Measurements from ENCODE around the gene C12orf54.
"Not testable (repeated sequence)": the region's sequence is repeated elsewhere in the genome, so short reads cannot be mapped to it uniquely, and the experiment has no call there.

The C12orf54 gene

GRCh38 chr12:48512855-48513254, 30.6 kb downstream of the C12orf54 start:
- TF ChIP-seq, protein P1, sequence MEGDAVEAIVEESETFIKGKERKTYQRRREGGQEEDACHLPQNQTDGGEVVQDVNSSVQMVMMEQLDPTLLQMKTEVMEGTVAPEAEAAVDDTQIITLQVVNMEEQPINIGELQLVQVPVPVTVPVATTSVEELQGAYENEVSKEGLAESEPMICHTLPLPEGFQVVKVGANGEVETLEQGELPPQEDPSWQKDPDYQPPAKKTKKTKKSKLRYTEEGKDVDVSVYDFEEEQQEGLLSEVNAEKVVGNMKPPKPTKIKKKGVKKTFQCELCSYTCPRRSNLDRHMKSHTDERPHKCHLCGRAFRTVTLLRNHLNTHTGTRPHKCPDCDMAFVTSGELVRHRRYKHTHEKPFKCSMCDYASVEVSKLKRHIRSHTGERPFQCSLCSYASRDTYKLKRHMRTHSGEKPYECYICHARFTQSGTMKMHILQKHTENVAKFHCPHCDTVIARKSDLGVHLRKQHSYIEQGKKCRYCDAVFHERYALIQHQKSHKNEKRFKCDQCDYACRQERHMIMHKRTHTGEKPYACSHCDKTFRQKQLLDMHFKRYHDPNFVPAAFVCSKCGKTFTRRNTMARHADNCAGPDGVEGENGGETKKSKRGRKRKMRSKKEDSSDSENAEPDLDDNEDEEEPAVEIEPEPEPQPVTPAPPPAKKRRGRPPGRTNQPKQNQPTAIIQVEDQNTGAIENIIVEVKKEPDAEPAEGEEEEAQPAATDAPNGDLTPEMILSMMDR (IDR thresholded peaks at IDR 0.05; ENCODE audit: insufficient read depth, low read depth, low read length, missing control alignments), result no peak
- DNase-seq (ENCODE audit: low read depth), result no peak
- no peak overlapping the region for H3K4me3 ChIP-seq (ENCODE audit: low read length)

DNA sequence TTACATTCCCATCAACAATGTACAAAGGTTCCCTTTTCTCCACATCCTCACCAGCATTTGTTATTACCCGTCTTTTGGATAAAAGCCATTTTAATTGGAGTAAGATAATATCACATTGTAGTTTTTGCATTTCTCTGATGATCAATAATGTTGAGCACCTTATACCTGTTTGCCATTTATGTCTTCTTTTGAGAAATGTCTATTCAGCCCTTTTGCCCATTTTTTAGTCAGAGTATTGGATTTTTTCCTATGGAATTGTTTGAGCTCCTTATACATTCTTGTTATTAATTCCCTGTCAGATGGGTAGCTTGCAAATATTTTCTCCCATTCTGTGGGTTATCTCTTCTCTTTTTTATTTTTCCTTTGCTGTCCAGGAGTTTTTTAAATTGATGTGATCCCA, 32.4 kb downstream of the C12orf54 start:
- no peak for DNase-seq (ENCODE audit: low read depth)
- TF ChIP-seq, protein P1 (IDR thresholded peaks at IDR 0.05; ENCODE audit: insufficient read depth, low read depth, low read length, missing control alignments), result no peak
- no peak overlapping the region for H3K4me3 ChIP-seq (ENCODE audit: low read length)

- DNase-seq (ENCODE audit: low read depth); H3K4me3 ChIP-seq (ENCODE audit: low read length): not testable (repeated sequence)
Observed at GRCh38 chr12:48520381-48520780, 38.1 kb downstream of the C12orf54 start.

GRCh38 chr12:48525332-48525731, 43.0 kb downstream of the C12orf54 start, which contains the start of gene OR8S1:
Gene OR8S1 (plus strand): TSS chr12:48525632. CDS start chr12:48525632, 0 bp downstream.
- no peak for DNase-seq (ENCODE audit: low read depth)

DNA sequence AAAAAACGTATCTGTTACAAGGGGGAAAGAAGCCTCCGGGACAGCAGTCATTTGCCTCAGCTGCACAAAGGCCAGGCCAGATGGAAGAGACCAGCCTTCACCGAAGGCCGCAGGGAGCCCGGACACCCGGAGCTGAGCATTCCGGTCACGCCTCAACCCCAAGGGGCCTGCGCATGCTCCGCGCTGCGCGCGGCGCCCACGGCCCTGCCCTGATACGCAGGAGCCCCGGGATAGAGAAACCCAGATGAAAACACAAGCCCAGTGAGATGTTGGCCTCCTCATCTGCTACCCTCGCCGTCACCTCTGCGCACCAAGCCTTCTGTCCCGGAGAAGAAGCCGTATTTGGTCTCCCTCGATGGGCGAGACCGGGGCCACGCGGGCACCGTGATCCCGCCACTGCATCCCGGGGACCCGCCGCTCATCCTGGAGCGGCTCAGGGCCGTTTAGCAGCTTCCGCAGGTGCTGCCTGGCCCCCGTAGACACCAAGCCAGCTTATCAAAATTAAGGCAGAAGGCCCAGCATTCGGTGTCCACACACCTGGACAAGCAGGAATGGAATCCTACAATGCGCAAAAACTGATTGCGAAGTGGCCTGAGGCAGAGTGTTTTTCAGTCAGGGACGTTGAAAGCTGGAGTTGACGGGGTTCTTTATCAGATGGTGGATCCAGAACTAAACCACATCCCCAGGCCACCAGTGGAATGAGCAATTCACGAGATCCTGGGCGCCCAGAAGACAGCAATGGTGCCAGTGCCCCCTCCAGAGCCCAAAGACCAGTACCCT, 45.8 kb downstream of the C12orf54 start:
- TF ChIP-seq, protein P1 (IDR thresholded peaks at IDR 0.05; ENCODE audit: insufficient read depth, low read depth, low read length, missing control alignments), result no peak
- H3K4me3 ChIP-seq (ENCODE audit: low read length), result no peak overlapping the region

More at GRCh38 chr12:48525332-48525731, 43.0 kb downstream of the C12orf54 start, which contains the start of gene OR8S1:
- H3K4me3 ChIP-seq (ENCODE audit: low read length), result no peak within 1 kb of the TSS
- TF ChIP-seq, protein P1 (IDR thresholded peaks at IDR 0.05; ENCODE audit: insufficient read depth, low read depth, low read length, missing control alignments), result no peak

GRCh38 chr12:48532601-48533000, 50.3 kb downstream of the C12orf54 start:
- TF ChIP-seq, protein P1 (IDR thresholded peaks at IDR 0.05; ENCODE audit: insufficient read depth, low read depth, low read length, missing control alignments), result no peak
- no peak for DNase-seq (ENCODE audit: low read depth)
- H3K4me3 ChIP-seq (ENCODE audit: low read length), result no peak overlapping the region

More for the DNA sequence above, 45.8 kb downstream of the C12orf54 start:
- no peak for DNase-seq (ENCODE audit: low read depth)

- TF ChIP-seq, protein P1 (IDR thresholded peaks at IDR 0.05; ENCODE audit: insufficient read depth, low read depth, low read length, missing control alignments), result no peak
- H3K4me3 ChIP-seq (ENCODE audit: low read length), result no peak overlapping the region
- no peak for DNase-seq (ENCODE audit: low read depth)
Observed at GRCh38 chr12:48536602-48537001, 54.3 kb downstream of the C12orf54 start.

Measured in epithelial cell of esophagus (primary cell).